ENCODE measurements around the gene JMJD8.
A peak's percentile ranks its signal among the peaks of the same experiment; 100 is the strongest.

Gene JMJD8

GRCh38 chr16:662597-662996 lies 21.5 kb downstream of the JMJD8 start:
- TF ChIP-seq, protein P1, sequence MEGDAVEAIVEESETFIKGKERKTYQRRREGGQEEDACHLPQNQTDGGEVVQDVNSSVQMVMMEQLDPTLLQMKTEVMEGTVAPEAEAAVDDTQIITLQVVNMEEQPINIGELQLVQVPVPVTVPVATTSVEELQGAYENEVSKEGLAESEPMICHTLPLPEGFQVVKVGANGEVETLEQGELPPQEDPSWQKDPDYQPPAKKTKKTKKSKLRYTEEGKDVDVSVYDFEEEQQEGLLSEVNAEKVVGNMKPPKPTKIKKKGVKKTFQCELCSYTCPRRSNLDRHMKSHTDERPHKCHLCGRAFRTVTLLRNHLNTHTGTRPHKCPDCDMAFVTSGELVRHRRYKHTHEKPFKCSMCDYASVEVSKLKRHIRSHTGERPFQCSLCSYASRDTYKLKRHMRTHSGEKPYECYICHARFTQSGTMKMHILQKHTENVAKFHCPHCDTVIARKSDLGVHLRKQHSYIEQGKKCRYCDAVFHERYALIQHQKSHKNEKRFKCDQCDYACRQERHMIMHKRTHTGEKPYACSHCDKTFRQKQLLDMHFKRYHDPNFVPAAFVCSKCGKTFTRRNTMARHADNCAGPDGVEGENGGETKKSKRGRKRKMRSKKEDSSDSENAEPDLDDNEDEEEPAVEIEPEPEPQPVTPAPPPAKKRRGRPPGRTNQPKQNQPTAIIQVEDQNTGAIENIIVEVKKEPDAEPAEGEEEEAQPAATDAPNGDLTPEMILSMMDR (IDR thresholded peaks at IDR 0.05; ENCODE audit: low read depth, low read length): no peak
- DNase-seq (ENCODE audit: extremely low read depth, low read depth): no peak

GRCh38 chr16:662095-662494 lies 22.0 kb downstream of the JMJD8 start:
- DNase-seq (ENCODE audit: extremely low read depth, low read depth): no peak
- TF ChIP-seq, protein P1 (IDR thresholded peaks at IDR 0.05; ENCODE audit: low read depth, low read length): no peak

DNA sequence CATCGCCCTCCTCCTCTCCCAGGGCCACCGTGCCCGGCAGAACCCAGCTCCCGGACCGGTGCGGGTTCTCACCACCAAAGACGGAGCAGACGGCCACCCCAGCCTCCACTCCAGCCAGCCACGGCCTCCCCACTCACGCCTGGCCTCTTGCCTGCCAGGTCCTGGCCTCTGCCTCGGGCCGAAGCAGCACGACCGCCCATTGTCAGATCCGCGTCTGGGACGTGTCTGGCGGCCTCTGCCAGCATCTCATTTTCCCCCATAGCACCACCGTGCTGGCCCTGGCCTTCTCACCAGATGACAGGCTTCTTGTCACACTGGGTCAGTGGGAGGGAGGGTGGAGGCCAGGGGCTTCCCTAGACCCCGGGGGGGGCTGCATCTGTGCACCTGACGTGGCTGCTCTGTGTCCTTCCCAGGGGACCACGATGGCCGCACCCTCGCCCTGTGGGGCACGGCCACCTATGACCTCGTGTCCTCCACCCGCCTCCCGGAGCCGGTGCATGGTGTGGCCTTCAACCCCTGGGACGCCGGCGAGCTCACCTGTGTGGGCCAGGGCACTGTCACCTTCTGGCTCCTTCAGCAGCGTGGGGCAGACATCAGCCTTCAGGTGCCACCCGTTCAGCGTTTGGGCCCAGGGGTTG lies 22.8 kb downstream of the JMJD8 start:
- TF ChIP-seq, protein P1 (IDR thresholded peaks at IDR 0.05; ENCODE audit: low read depth, low read length): no peak
- no peak for DNase-seq (ENCODE audit: extremely low read depth, low read depth)

- DNase-seq (ENCODE audit: extremely low read depth, low read depth): peak; percentile 63
- TF ChIP-seq, protein P1 (IDR thresholded peaks at IDR 0.05; ENCODE audit: low read depth, low read length): peak; percentile 54
These were observed 23.5 kb downstream of the JMJD8 start for GRCh38 chr16:660459-661183.

DNA sequence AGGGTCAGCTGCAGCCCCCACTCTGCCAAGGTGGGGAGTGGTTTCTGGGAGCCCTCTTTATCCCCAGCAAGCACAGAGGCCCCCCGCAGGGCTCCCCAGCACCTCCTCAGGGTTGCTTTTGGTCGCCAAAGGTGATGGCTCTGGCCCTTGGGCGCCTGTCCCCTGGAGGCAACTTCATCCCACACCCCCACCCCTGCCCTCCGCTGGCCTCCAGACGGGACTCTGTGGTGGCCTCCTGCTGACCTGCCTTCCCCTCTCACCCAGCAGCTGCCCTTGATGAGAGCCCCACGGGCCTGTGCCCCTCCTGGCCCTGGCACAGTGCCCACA lies 24.0 kb downstream of the JMJD8 start:
- TF ChIP-seq, protein P1 (IDR thresholded peaks at IDR 0.05; ENCODE audit: low read depth, low read length): no peak
- no peak for DNase-seq (ENCODE audit: extremely low read depth, low read depth)

DNA sequence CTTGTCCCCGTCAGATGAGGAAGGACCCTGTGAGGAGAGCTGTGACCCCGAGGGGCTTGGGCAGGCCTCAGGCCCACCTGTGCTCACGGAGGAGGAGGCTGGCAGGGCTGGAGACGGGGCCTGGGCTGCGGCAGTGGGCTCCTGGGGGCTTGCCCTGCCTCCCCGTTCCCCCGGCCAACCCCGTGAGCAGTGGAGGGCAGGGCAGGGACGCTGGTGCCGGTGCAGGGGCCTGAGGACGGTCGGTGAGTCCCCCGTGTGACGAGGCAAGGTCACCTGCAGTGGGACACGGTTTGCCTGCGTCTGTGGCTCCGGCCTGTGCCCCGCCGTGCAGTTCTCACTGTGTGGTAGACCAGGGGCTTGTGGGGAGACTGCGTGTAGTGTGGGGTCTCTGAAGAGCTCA lies 24.5 kb downstream of the JMJD8 start:
- DNase-seq (ENCODE audit: extremely low read depth, low read depth): no peak
- TF ChIP-seq, protein P1 (IDR thresholded peaks at IDR 0.05; ENCODE audit: low read depth, low read length): no peak

DNA sequence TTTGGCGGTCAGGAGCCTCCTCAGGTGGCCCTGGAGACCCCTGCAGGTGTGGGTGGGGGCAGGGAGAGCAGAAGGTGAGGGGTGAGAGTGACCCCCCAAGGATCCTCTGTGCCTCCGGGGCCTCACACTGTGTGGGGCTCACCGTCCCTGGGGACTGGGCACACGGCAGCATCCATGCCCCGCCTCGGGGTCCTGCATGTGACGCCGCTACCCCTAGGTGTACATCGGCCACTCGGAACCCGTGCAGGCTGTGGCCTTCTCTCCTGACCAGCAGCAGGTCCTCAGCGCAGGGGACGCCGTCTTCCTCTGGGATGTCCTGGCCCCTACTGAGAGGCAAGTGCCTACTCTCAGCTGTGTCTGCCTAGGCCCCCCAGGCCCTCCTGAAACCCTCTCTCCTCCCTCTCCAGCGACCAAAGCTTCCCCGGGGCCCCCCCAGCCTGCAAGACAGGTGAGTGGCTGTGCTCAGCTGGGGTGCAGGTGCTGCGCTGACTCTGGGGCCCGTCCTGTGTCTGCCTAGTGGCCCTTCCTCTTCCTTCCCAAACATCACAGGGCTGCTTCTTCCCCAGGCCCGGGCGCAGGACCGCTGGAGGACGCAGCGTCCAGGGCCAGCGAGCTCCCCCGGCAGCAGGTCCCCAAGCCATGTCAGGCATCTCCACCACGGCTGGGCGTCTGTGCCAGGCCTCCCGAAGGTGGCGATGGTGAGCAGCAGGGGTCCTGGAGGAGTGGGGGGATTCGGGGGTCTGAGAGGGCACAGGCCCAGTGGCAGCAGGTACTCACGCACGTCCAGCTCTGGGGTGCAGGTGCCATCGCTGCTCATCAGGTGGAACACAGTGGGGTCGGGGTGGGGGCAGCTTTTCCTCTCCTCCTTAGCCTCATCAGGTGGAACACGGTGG lies 25.2 kb downstream of the JMJD8 start:
- TF ChIP-seq, protein P1 (IDR thresholded peaks at IDR 0.05; ENCODE audit: low read depth, low read length): no peak
- DNase-seq (ENCODE audit: extremely low read depth, low read depth): no peak

Measured in AG09319 (cell line).